ENCODE results near the gene AFG1L.

GRCh38 chr6:108531332-108531731, 236.5 kb downstream of the AFG1L start:
- TF ChIP-seq POLR2AphosphoS5 (IDR thresholded peaks at IDR 0.05; ENCODE audit: low read depth, low read length): no peak
- no peak for TF ChIP-seq REST (IDR thresholded peaks at IDR 0.05; ENCODE audit: insufficient read depth in 1 of 2, low read depth in 2 of 2, low read length in 2 of 2)

All from PFSK-1 (cell line).